GM19463 (cell line): ENCODE data around the gene PPP6R1.

Experiments used
- ATAC-seq: cut with Tn5 transposase; IDR thresholded peaks from one replicate; pipeline ENCODE4 v1.9.1; 2021; ENCODE audit warnings: mild to moderate bottlenecking, moderate library complexity; ENCODE audit not compliant: unreplicated experiment

PPP6R1 gene

GRCh38 chr19:55245236-55245904 is 13.4 kb downstream of the PPP6R1 start:
- no peak for ATAC-seq

GRCh38 chr19:55244004-55244680 is 14.7 kb downstream of the PPP6R1 start:
- no peak for ATAC-seq

GRCh38 chr19:55242517-55242916 is 16.3 kb downstream of the PPP6R1 start:
- no peak for ATAC-seq

DNA sequence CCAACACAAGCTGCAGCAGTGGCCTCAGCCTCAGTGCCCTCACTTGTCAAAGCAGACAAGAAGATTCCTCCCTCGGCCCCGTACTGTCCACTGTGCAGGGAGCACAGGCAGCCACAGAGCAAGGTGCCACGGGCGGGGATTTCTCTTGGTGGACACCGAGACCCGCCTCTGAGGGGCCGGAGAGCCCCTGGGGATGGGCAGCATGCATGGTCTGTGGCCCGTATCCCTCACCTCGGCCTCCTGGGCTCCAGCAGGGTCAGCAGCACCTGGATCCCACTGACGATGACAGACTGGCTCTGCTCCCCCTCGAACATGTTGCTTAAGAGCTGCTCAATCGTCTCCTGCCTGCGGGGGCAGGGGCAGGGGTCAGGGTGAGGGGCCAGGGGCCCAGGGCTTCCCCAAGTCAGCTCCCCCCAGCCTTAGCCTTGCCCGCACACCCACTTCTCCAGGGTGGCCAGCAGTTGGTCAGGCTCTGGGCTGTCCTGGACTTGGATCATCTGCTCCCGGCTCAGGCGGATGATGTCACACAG is 16.8 kb downstream of the PPP6R1 start:
- ATAC-seq, result no peak

GRCh38 chr19:55241143-55241934 is 17.5 kb downstream of the PPP6R1 start:
- ATAC-seq, result no peak

- ATAC-seq, result no peak
Measured at GRCh38 chr19:55240713-55241020, 18.1 kb downstream of the PPP6R1 start.

DNA sequence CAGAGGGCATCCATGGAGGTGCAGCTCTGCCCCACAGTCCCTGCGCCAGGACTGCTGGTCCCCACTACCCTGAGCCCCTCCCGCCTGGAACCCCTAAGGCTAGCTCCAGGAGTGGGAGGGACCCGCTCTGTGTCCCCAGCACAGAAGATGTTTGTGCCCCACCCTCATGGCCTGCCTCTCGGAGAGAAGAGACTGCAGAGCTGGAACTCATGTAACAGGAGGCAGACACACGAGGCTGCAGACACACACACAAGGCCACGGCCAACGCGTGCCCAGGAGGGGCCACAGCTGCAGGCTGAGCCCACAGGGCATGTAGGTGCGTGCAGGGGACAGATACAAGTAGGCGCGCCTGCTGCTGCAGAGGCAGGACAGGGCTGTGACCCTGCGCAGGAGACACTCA is 19.8 kb downstream of the PPP6R1 start:
- no peak for ATAC-seq

DNA sequence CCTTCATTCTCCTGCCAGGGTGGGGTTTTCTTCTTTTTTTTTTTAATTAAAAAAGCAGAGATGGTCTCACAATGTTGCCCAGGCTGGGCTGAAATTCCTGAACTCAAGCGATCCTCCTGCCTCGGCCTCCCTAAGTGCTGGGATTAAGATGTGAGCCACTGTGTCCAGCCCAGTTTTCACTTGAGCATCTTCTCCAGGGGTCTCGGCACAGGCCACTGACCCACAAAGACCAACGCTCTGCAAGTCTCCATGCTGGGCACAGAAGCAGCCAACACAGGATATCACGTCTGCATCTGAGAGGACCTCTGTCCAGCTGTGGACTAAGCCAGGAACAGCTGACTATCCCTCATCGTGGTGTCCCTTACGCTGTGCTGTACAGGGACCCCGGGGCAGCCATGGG is 20.8 kb downstream of the PPP6R1 start:
- ATAC-seq, result no peak

- ATAC-seq, result no peak
Measured at GRCh38 chr19:55232986-55233385, 25.8 kb downstream of the PPP6R1 start.

GRCh38 chr19:55232286-55232602 is 26.6 kb downstream of the PPP6R1 start:
- ATAC-seq, result no peak

DNA sequence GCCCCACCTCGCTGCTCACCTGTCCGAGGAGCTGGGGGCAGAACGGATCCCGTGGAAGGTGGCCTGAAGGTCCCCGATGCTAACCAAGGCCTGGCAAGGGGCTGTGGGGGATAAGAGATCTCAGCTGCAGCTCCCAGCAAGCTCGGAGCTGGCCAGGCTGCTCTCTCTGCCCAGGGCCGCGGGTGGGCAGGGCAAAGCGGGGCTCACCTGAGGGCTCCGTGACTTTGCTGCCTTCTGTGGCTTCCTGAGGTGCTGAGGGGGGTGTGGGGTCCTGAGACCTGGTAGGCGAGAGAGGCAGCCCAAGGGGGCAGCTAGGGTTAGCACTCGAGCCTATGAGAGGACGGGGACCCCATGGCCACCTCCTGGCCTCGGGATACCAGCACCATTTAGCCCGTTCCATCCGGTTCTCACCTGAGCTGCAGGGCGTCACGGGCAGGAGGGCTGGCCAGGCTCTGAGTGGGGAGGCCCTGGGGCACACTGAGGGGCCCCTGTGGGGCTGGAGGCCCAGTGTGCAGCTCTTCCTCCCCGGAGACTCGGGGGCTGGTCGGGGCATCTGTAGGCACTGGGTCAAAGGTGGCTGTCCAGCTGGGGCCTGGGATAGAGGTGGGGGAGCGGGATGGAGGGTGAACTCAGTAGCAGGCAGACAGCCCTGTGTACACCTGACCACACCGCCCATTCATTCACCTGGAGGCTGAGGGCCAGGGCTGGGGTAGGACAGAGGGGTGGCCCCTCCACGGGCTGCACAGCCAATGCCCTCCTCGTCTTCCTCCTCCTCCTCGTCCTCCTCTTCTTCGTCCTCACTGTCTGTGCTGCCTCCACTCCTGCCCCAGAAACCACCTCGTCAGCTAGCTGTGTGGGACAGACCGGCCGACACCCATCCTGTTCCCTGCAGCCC is 27.2 kb downstream of the PPP6R1 start:
- no peak for ATAC-seq

DNA sequence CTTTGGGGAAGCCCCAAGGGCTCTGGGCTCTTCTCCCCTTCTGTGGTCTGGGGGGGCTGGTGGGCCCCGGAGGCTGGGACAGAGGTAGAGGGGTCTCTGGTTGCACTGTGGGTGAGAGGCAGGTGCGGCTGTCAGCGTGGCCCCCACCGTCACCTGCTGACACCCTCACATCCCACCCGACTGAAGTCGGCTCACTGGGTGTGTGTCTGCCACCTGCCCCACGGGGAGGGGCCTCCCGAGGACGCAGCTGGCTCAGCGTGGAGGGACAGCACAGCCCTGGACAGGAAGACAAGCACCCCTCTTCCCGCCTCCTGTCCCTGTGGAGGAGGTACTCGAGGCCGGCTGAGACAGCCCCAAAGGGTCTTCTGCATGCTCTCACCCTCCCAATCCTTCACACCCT is 28.0 kb downstream of the PPP6R1 start:
- ATAC-seq, result no peak

DNA sequence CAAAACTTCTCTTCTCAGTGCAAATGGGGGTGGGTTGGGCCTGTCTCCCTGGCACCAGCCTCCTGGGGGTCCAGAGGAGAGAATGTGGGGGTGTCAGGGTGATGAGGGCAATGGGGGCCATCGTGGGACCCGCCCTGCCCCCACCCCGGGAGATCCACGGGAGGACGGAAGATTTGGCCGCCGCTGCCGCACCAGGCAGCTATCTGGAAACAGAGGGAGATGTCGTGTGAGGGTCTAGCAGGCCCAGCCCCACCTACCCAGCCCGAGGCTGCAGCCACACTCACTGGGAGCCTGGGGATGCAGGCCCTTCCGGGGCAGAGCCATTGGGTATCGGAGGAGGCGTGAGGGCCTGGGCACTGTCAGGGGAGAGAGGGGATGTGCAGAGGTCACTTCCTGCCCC is 28.5 kb downstream of the PPP6R1 start:
- ATAC-seq, result no peak

DNA sequence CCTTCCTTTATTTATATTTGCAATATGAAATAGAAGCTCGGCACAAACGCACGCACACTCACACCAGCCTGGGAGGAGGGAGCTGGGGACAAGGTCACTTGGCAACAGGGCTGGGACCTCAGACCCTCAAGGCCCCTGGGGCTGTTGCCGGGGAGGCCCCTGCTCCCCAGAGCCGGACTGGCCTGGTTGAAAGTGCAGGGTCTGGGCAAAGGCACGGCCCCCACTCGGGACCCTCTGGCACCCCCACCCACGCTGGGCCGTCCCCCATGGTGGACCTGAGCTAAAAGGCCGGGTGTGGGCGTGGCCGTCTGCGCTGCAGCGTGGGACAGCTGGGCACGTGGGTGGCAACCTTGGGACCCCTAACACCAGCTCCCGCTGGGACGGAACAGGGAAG is 29.0 kb downstream of the PPP6R1 start:
- ATAC-seq, result no peak

DNA sequence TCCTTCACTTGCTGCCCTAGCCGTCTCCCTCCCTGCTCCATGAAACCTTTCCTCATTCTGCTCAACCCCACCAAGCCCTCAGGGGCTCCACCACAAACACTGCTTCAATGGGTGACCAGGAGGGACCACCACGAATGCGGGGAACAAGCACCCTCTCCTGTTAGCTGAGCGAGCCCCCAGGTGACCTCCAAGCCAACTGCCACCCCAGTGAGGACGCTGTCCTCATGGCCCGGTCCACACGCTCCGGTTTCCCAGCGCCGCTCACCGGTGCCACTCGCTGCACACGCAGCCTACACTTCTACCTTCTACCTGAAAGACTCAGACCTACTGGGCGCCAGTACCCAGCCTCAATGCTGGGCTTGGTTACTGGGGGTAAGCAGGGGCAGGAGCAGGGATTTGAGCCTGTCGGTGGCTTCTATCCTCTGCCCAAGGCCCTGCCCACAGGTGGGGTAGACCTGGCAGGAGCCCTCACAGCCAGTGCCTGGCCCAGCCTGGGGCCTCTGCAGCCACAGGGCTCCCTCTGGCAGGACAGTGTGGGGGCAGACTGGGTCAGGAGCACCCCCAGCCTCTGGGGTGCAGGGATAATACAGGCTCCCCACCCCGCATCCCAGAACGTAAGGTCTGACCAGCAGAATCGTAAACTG is 29.6 kb downstream of the PPP6R1 start:
- no peak for ATAC-seq

DNA sequence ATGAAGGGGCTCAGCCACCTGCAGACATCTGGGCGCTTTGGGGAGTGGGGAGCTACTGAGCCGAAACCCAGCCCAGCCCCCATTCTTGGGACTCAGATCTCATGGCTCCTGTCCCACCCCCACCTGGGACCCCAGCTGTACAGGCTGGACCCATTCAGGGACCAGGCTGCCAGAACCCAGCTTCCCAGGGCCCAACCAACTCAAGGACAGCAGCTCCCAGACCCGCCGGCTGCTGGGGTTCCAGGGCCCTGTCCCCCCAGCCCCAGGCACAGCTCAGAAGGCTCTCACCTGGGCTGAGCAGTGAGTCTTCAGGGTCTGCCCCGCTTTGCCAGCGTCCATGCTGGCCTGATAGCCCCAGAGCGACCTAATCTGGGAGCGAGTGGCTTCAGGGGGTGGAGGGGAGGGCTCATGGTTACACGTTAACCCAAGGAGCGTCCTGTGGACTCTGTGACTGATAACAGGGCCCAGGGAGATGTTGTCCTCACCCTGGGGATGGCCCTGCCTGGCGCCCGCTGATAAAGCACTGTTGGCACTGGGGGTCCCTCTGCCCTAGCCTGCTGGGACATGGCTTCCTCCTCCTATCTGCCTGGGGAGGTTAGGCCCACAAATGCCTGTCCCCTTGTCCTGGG is 30.3 kb downstream of the PPP6R1 start, which contains the start of gene TMEM86B:
Gene TMEM86B, minus strand, starts transcription at position 361 of the 629 bp plus-strand sequence. Its CDS starts 22 bp downstream, at position 339.
- no peak for ATAC-seq

GRCh38 chr19:55228015-55228391 is 30.8 kb downstream of the PPP6R1 start:
- ATAC-seq, result no peak

GRCh38 chr19:55227241-55228014 is 31.4 kb downstream of the PPP6R1 start:
- ATAC-seq, result no peak

GRCh38 chr19:55226788-55227187 is 32.0 kb downstream of the PPP6R1 start:
- ATAC-seq, result no peak
